Loucy (cell line): ENCODE results near the gene TRIM67.
"Not testable (repeated sequence)": the region's sequence is repeated elsewhere in the genome, so short reads cannot be mapped to it uniquely, and the experiment has no call there.

Experiments
- H2AFZ ChIP-seq: fragments of 200-600 bp; sonication (generic); 2 replicates; pipeline ENCODE4 v1.6.0; 2016; ENCODE audit warnings: antibody characterized with exemption, mild to moderate bottlenecking, low read length, moderate library complexity
- H3F3A ChIP-seq: fragments of 200-600 bp; 2 replicates; pipeline ENCODE4 v1.6.0; 2016; ENCODE audit warnings: antibody characterized with exemption, low read depth, mild to moderate bottlenecking
- H3K27me3 ChIP-seq: fragments of 200-600 bp; sonication (generic); 2 replicates; pipeline ENCODE4 v1.6.1; 2014; ENCODE audit warnings: low read length, mild to moderate bottlenecking; ENCODE audit not compliant: insufficient read depth, poor library complexity, severe bottlenecking
- H3K36me3 ChIP-seq: fragments of 200-600 bp; sonication (generic); 2 replicates; pipeline ENCODE4 v1.6.1; 2016; ENCODE audit warnings: low read length; ENCODE audit not compliant: insufficient read depth
- H3K4me1 ChIP-seq: fragments of 200-600 bp; sonication (generic); 2 replicates; pipeline ENCODE4 v1.5.1; 2014; ENCODE audit warnings: low read length, mild to moderate bottlenecking; ENCODE audit not compliant: insufficient read depth, poor library complexity, severe bottlenecking
- H3K4me2 ChIP-seq: fragments of 200-600 bp; sonication (generic); 2 replicates; pipeline ENCODE4 v1.6.0; 2014; ENCODE audit warnings: antibody characterized with exemption, low read length, low read depth, mild to moderate bottlenecking; ENCODE audit not compliant: poor library complexity, severe bottlenecking
- H3K4me3 ChIP-seq: fragments of 200-600 bp; sonication (generic); 2 replicates; pipeline ENCODE4 v1.5.1; 2014; ENCODE audit warnings: low read length, mild to moderate bottlenecking, mixed read lengths; ENCODE audit not compliant: poor library complexity, severe bottlenecking
- H3K79me2 ChIP-seq: fragments of 200-600 bp; sonication (generic); 2 replicates; pipeline ENCODE4 v1.6.1; 2014; ENCODE audit warnings: low read length; ENCODE audit not compliant: insufficient read depth
- H3K9ac ChIP-seq: fragments of 200-600 bp; sonication (generic); 2 replicates; pipeline ENCODE4 v1.6.0; 2014; ENCODE audit warnings: mild to moderate bottlenecking, low read depth, low read length, moderate library complexity; ENCODE audit not compliant: poor library complexity, severe bottlenecking
- H3K9me2 ChIP-seq: fragments of 200-600 bp; sonication (generic); replicated peaks from 2 replicates; pipeline ENCODE4 v1.6.1; 2016; ENCODE audit warnings: low read depth, low read length, mixed read lengths
- H3K9me3 ChIP-seq: fragments of 200-600 bp; sonication (generic); 2 replicates; pipeline ENCODE4 v1.6.1; 2014; ENCODE audit warnings: mild to moderate bottlenecking, antibody characterized with exemption, low read length, low read depth; ENCODE audit not compliant: insufficient read depth
- H4K20me1 ChIP-seq: fragments of 200-600 bp; sonication (generic); 2 replicates; pipeline ENCODE4 v1.6.0; 2014; ENCODE audit warnings: antibody characterized with exemption, low read length, mild to moderate bottlenecking; ENCODE audit not compliant: insufficient read depth, poor library complexity, severe bottlenecking
- EZH2phosphoT487 ChIP-seq: fragments of 200-600 bp; IDR thresholded peaks from 2 replicates; pipeline ENCODE4 v1.6.1; 2018; ENCODE audit warnings: antibody characterized with exemption, mild to moderate bottlenecking, moderate library complexity, borderline replicate concordance
- TF ChIP-seq, protein P1 (sequence below): fragments of 200-600 bp; sonication (generic); conservative IDR thresholded peaks from 2 replicates; pipeline ENCODE4 v1.5.1; 2014; ENCODE audit warnings: mild to moderate bottlenecking, antibody characterized with exemption, low read length

Gene TRIM67

DNA sequence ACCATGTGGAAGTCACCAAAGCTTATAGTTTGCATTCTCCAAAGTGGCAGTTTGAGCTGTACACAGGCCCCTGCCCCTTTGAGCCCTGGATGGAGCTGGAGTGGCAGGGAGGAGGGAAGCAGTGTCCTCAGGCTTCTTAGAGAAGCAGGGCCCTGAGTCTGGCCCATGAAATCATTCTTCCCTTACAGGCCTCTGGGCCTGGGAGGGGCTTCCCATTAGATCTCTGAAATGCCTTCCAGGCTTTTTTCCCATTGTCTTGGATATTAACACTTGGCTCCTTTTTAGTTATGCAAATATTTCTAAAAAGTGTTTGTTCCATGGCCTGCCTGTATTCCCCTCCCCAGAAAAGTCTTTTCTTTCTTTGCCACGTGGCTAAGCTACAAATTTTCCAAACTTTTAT lies 10.0 kb upstream of the TRIM67 start:
- no peak for TF ChIP-seq EZH2phosphoT487
- TF ChIP-seq, protein P1, sequence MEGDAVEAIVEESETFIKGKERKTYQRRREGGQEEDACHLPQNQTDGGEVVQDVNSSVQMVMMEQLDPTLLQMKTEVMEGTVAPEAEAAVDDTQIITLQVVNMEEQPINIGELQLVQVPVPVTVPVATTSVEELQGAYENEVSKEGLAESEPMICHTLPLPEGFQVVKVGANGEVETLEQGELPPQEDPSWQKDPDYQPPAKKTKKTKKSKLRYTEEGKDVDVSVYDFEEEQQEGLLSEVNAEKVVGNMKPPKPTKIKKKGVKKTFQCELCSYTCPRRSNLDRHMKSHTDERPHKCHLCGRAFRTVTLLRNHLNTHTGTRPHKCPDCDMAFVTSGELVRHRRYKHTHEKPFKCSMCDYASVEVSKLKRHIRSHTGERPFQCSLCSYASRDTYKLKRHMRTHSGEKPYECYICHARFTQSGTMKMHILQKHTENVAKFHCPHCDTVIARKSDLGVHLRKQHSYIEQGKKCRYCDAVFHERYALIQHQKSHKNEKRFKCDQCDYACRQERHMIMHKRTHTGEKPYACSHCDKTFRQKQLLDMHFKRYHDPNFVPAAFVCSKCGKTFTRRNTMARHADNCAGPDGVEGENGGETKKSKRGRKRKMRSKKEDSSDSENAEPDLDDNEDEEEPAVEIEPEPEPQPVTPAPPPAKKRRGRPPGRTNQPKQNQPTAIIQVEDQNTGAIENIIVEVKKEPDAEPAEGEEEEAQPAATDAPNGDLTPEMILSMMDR, result no peak
- H2AFZ ChIP-seq, result no peak overlapping the region
- no peaks in the 10 kb centered on the region for H3K4me1 ChIP-seq
- H3K9me2 ChIP-seq, result no peaks in the 10 kb centered on the region
- H3F3A ChIP-seq, result no peaks in the 10 kb centered on the region
- peaks cover 6% of the 10 kb centered on the region; the same call in 1 of the 2 replicates for H3K9me3 ChIP-seq
- no peaks in the 10 kb centered on the region for H3K36me3 ChIP-seq
- H3K4me3 ChIP-seq, result no peak overlapping the region
- no peaks in the 10 kb centered on the region for H3K79me2 ChIP-seq
- H4K20me1 ChIP-seq, result no peaks in the 10 kb centered on the region
- H3K9ac ChIP-seq, result no peak overlapping the region
- no peak overlapping the region for H3K4me2 ChIP-seq
- H3K27me3 ChIP-seq, result no peaks in the 10 kb centered on the region

DNA sequence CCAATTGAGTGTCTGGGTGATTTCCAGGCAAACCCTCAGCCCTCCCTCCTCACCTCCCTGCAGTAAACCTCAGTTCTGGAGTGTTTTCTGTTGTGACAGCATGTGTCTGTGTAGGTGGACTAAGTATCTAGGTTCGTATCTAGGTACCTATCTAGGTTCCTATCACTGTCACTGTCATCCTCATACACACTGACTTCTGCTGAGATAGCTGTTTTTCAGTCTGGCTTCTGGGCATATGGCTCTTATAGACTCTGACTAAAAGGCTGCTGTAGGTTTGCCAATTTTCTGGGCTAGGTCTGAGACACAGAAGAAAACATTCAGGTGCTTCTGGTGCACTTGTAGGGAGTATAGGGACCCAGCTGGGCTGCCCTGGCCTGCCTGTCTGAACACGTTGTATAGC lies 8.1 kb upstream of the TRIM67 start:
- H3K4me2 ChIP-seq, result no peak overlapping the region
- no peaks in the 10 kb centered on the region for H3K27me3 ChIP-seq
- H3K9ac ChIP-seq, result no peak overlapping the region
- no peak overlapping the region for H3K4me3 ChIP-seq
- no peaks in the 10 kb centered on the region for H3K36me3 ChIP-seq
- H3K4me1 ChIP-seq, result no peaks in the 10 kb centered on the region
- H3F3A ChIP-seq, result no peaks in the 10 kb centered on the region
- H3K9me2 ChIP-seq, result no peaks in the 10 kb centered on the region
- H3K79me2 ChIP-seq, result no peaks in the 10 kb centered on the region
- no peak for TF ChIP-seq EZH2phosphoT487
- TF ChIP-seq, protein P1, result no peak
- peaks cover 6% of the 10 kb centered on the region; the same call in 1 of the 2 replicates for H3K9me3 ChIP-seq
- H2AFZ ChIP-seq, result no peak overlapping the region
- H4K20me1 ChIP-seq, result no peaks in the 10 kb centered on the region

GRCh38 chr1:231155808-231156207 lies 6.0 kb upstream of the TRIM67 start:
- Histone ChIP-seq H3K4me3 (no peak overlapping the region), H4K20me1 (no peaks in the 10 kb centered on the region), H3K36me3 (no peaks in the 10 kb centered on the region), H3K4me2 (no peak overlapping the region), H3K9ac (no peak overlapping the region), H3K79me2 (no peaks in the 10 kb centered on the region), H3K9me2 (no peaks in the 10 kb centered on the region), H3K27me3 (no peaks in the 10 kb centered on the region), H3K4me1 (no peaks in the 10 kb centered on the region), H3K9me3 (peaks cover 6% of the 10 kb centered on the region; the same call in 1 of the 2 replicates), H3F3A (no peaks in the 10 kb centered on the region), H2AFZ (no peak overlapping the region)
- no peak for TF ChIP-seq EZH2phosphoT487

DNA sequence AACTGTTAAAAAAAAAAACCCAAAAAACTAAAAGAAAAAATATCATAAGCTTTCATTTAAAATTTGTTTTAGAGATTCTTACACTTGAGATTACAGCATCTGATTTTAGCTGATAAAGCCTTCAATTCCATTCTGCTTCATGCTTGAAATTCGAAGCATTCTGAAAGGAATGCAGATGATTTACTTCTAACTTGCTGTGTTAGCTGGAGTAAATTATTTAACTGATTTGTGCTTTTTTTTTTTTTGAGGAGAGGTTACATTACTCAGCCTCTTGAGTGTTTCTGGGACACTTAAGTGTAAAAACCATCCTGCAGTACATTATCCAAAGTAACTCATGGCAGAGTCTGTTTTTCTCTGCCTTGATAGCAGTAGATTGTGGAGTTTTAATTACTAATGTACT lies 4.5 kb upstream of the TRIM67 start:
- no peak for TF ChIP-seq EZH2phosphoT487
- TF ChIP-seq, protein P1, result no peak
- Histone ChIP-seq H3K4me1 (no peaks in the 10 kb centered on the region), H3K4me2 (no peak overlapping the region), H3K4me3 (no peak overlapping the region), H3K9me3 (no peaks in the 10 kb centered on the region), H3K27me3 (no peaks in the 10 kb centered on the region), H4K20me1 (no peaks in the 10 kb centered on the region), H3K9me2 (no peaks in the 10 kb centered on the region), H3F3A (no peaks in the 10 kb centered on the region), H3K79me2 (no peaks in the 10 kb centered on the region), H2AFZ (no peak overlapping the region), H3K9ac (no peak overlapping the region), H3K36me3 (no peaks in the 10 kb centered on the region)

DNA sequence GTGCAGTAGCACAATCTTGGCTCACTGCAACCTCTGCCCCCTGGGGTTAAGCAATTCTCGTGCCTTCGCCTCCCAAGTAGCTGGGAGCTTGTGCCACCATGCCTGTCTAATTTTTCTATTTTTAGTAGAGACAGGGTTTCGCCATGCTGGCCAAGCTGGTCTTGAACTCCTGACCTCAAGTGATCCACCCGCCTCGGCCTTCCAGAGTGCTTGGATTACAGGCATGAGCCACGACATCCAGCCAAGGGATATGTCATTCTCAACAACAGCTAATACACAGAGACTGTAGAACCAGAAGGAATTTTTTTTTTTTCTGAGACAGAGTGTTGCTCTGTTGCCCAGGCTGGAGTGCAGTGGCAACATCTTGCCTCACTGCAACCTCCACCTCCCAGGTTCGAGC lies 3.7 kb upstream of the TRIM67 start:
- H3K9me2 ChIP-seq, H3K79me2 ChIP-seq, H4K20me1 ChIP-seq, H3K9ac ChIP-seq, H3K27me3 ChIP-seq, H2AFZ ChIP-seq, H3F3A ChIP-seq, H3K4me3 ChIP-seq, H3K4me2 ChIP-seq, H3K9me3 ChIP-seq, H3K36me3 ChIP-seq, H3K4me1 ChIP-seq: not testable (repeated sequence)
